C4-2B (cell line): ENCODE results near the gene TECPR2.

ENCODE experiments used
- CTCF ChIP-seq: fragments of 450-650 bp; conservative IDR thresholded peaks from 2 replicates; pipeline ENCODE4 v1.5.1; 2017; ENCODE audit warnings: mild to moderate bottlenecking
- ZFX ChIP-seq: fragments of 450-650 bp; IDR thresholded peaks from 2 replicates; pipeline ENCODE4 v1.6.1; 2017

- TF ChIP-seq CTCF (no peak), ZFX (no peak)
Measured at GRCh38 chr14:102472791-102473150, 110.0 kb downstream of the TECPR2 start.
